Measurements from ENCODE around the gene TANC1. TPM values are rescaled to one million over a fixed set of nuclear protein-coding genes. Genes with fewer than 3 reads are reported as not detected.

The TANC1 gene
- total RNA-seq, 1 donor from 2014 or later: 56.2 TPM

DNA sequence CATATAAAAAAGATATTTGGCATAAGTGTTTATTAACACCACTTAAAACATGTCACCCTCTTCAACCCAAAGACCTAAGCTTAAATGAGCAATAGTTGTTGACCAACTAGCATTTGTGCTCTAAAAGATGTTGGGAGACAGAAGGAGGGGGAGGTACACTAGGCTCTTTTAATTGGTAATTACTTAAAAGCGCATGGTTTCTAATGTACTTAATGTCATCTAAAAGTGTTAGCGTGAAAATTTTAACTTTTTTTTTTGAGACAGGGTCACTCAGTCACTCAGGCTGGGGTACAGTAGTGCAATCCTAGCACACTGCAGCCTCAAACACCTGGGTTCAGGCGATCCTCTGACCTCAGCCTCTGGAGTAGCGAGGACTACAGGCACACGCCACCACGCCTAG is 312.6 kb downstream of the TANC1 start:
- intact Hi-C loops (cut with DNase I): no loop called here
- ATAC-seq (ENCODE audit: poor library complexity) (no peak), DNase-seq (no peak)

Small RNAs within 50 kb of the gene (microRNA-seq; reads per million reads assigned to microRNA genes)
- not detected for gene MIR6888

Other genes with a start within 250 kb of the TANC1 start
- gene DAPL1, start 173.3 kb upstream of the TANC1 start, total RNA-seq: not detected

Measured in Right ventricle myocardium superior (tissue), 1 donor.